Lung (tissue), 12 donors: ENCODE data around the gene GPATCH8. TPM values are rescaled to one million over a fixed set of nuclear protein-coding genes. Genes with fewer than 3 reads are reported as not detected.

ENCODE experiments used
- ATAC-seq: fragments of 200-7000 bp; cut with Tn5 transposase; one replicate; pipeline ENCODE4 v1.9.1; 2020; ENCODE audit warnings: moderate number of reproducible peaks; ENCODE audit not compliant: insufficient read depth, low FRiP score
- DNase-seq, 3 donors: peaks; one replicate each; pipeline ENCODE4 v3.0.0-alpha.2; 2013 to 2017
- H3K27ac ChIP-seq, 2 donors: one replicate each; pipeline ENCODE4 v1.5.1; 2013; ENCODE audit warnings: mild to moderate bottlenecking in 2 of 2, moderate library complexity in 2 of 2, control low read depth in 1 of 2, inconsistent platforms in 1 of 2, low read depth in 1 of 2, low read length in 1 of 2
- H3K27me3 ChIP-seq, 3 donors: one replicate each; pipeline ENCODE4 v1.5.1; 2013; ENCODE audit warnings: low read length in 2 of 3; ENCODE audit not compliant: control insufficient read depth in 3 of 3, insufficient read depth in 3 of 3
- H3K36me3 ChIP-seq, 4 donors: one replicate each; pipeline ENCODE4 v1.5.1; 2013; ENCODE audit warnings: low read length in 4 of 4, mild to moderate bottlenecking in 1 of 4, moderate library complexity in 1 of 4; ENCODE audit not compliant: control insufficient read depth in 4 of 4, insufficient read depth in 4 of 4
- H3K4me1 ChIP-seq, 5 donors: one replicate each; pipeline ENCODE4 v1.5.1; 2013; ENCODE audit warnings: low read length in 5 of 5, mild to moderate bottlenecking in 2 of 5, moderate library complexity in 1 of 5; ENCODE audit not compliant: control insufficient read depth in 5 of 5, insufficient read depth in 5 of 5
- H3K4me3 ChIP-seq: one replicate; pipeline ENCODE4 v1.5.1; 2013; ENCODE audit warnings: mild to moderate bottlenecking, control low read depth, moderate library complexity
- H3K9ac ChIP-seq, 2 donors: one replicate each; pipeline ENCODE4 v1.5.1; 2013; ENCODE audit warnings: low read length in 2 of 2, control low read depth in 1 of 2; ENCODE audit not compliant: insufficient read depth in 1 of 2
- H3K9me3 ChIP-seq, 4 donors: one replicate each; pipeline ENCODE4 v1.5.1; 2013; ENCODE audit warnings: low read length in 3 of 4, mild to moderate bottlenecking in 1 of 4, moderate library complexity in 1 of 4; ENCODE audit not compliant: control insufficient read depth in 4 of 4, insufficient read depth in 3 of 4
- WGBS, 2 donors: extraction: QIAGEN DNeasy Blood & Tissue Kit; methylation state at CpG; one replicate each; pipeline ENCODE4 v1.1.7; 2013; 5-methylcytosine and 5-hydroxymethylcytosine counted together
- polyA plus RNA-seq, 2 donors: library from polyadenylated mRNA; stranded (reverse); fragments of 200-250 nt; gene quantifications; one replicate each; pipeline ENCODE4 v1.2.1, GENCODE V29; 2013
- total RNA-seq, 2 donors: library from RNA; depleted of rRNA in 1 of 2; stranded (reverse); fragments of >200 nt in 1 of 2; gene quantifications; one replicate each; pipeline ENCODE4 v1.2.1, GENCODE V29; 2014 to 2021
- TF ChIP-seq, protein P1 (sequence below): IDR thresholded peaks from 2 replicates; pipeline ENCODE4 v1.5.1; 2012; ENCODE audit warnings: mild to moderate bottlenecking; ENCODE audit errors: control extremely low read depth, extremely low read depth
- donor health status: control.
- donor health status: control.
- donor health status: Bipolar disorder and iron deficiency.
- donor health status: healthy.
- donor health status: DM: yes; HTN: yes; CAD: no.

The GPATCH8 gene
- total and polyA plus RNA-seq, 4 donors = 8.9 to 62.0 (median 23.8) TPM

- ATAC-seq (peak; percentile 80), DNase-seq (peak; percentile 94 to 95 (median 94))
- Histone ChIP-seq H3K36me3 (no peaks in the 10 kb centered on the region), H3K4me3 (no peak overlapping the region), H3K4me1 (peaks cover 0 to 16% (median 4%) of the 10 kb centered on the region in 5 donors), H3K27ac (no peak overlapping the region), H3K9me3 (peaks cover 0 to 2% (median 0%) of the 10 kb centered on the region in 4 donors), H3K9ac (no peak overlapping the region), H3K27me3 (no peaks in the 10 kb centered on the region)
- TF ChIP-seq, protein P1, sequence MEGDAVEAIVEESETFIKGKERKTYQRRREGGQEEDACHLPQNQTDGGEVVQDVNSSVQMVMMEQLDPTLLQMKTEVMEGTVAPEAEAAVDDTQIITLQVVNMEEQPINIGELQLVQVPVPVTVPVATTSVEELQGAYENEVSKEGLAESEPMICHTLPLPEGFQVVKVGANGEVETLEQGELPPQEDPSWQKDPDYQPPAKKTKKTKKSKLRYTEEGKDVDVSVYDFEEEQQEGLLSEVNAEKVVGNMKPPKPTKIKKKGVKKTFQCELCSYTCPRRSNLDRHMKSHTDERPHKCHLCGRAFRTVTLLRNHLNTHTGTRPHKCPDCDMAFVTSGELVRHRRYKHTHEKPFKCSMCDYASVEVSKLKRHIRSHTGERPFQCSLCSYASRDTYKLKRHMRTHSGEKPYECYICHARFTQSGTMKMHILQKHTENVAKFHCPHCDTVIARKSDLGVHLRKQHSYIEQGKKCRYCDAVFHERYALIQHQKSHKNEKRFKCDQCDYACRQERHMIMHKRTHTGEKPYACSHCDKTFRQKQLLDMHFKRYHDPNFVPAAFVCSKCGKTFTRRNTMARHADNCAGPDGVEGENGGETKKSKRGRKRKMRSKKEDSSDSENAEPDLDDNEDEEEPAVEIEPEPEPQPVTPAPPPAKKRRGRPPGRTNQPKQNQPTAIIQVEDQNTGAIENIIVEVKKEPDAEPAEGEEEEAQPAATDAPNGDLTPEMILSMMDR = peak; percentile 89
- 32 to 33% methylated on average over 21 of the region's 21 CpGs for WGBS, 2 donors
Observed at GRCh38 chr17:44533533-44534246, 30.5 kb upstream of the GPATCH8 start.

DNA sequence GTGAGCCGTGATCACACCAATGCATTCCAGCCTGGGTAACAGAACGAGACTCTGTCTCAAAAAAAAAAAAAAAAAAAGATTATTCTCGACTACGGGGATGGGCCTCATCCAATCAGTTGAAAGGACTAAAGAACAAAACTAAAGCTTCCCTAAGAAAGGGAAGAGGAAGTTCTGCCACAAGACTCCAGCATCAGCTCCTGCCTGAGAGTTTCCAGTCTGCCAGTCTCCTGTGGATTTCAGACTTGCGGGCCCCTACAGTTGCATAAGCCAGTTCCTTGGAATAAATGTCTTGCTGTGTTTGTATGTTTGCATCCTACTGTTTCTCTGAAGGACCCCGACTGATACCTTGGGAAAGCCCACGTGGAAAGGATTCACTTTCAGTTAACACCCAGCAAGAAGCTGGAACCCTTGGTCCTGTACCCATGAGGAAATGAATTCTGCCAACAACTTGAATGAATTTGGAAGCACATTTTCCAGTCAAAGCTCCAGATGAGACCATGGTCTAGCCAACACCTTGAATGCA is 27.8 kb upstream of the GPATCH8 start:
- DNase-seq = no peak
- Histone ChIP-seq H3K36me3 (no peaks in the 10 kb centered on the region), H3K27ac (no peak overlapping the region), H3K4me1 (peaks cover 0 to 9% (median 0%) of the 10 kb centered on the region in 5 donors), H3K9me3 (peaks cover 0 to 3% (median 0%) of the 10 kb centered on the region in 4 donors), H3K9ac (no peak overlapping the region), H3K4me3 (no peak overlapping the region), H3K27me3 (no peaks in the 10 kb centered on the region)
- TF ChIP-seq, protein P1 = no peak
- ATAC-seq = no peak
- WGBS, 2 donors = 66 to 74% methylated on average over 7 of the region's 7 CpGs

DNA sequence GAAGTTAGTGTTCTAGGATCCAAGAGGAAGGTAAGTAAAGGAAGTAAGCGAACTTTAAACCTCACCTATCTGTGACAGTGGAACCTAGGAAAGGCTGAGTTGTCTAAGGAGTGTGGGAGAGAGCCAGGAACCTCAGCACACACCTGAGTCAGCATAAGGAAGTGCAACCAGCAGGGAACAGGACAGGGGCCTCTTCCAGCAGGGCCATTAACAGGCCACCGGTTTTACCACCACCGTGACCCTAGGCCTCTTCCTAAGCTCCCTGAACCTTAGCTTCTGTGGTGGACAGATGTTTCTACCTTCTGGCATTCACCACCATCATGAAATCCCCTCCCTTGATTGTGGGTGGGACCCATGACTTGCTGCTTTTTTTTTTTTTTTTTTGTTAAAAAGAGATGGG is 26.7 kb upstream of the GPATCH8 start:
- H3K4me3 ChIP-seq = no peak overlapping the region
- DNase-seq (no peak), ATAC-seq (no peak)
- no peaks in the 10 kb centered on the region for H3K27me3 ChIP-seq
- H3K36me3 ChIP-seq = no peaks in the 10 kb centered on the region
- H3K4me1 ChIP-seq = peaks cover 0 to 7% (median 0%) of the 10 kb centered on the region in 5 donors
- H3K27ac ChIP-seq = no peak overlapping the region
- WGBS, 2 donors = 71% methylated on average over 3 of the region's 3 CpGs
- TF ChIP-seq, protein P1 = no peak
- no peak overlapping the region for H3K9ac ChIP-seq
- peaks cover 0 to 3% (median 0%) of the 10 kb centered on the region in 4 donors for H3K9me3 ChIP-seq
